Effector memory CD8-positive, alpha-beta T cell (primary cell): ENCODE results near the gene ACACA.

Experiments used
- ATAC-seq: fragments of 150-1000 bp; cut with Tn5 transposase; replicated peaks from 2 replicates; pipeline ENCODE4 v1.10.0; 2021; ENCODE audit warnings: mild to moderate bottlenecking, moderate library complexity
- DNase-seq, 3 experiments: peaks; one replicate each; pipeline ENCODE4 v3.0.0; 2021
- H3K27ac Mint-ChIP-seq, 2 donors: one replicate each; pipeline ENCODE4 v1.8.0; 2022; ENCODE audit warnings: mild to moderate bottlenecking in 2 of 2, mixed read lengths in 2 of 2, moderate library complexity in 2 of 2
- H3K27me3 Mint-ChIP-seq, 2 donors: one replicate each; pipeline ENCODE4 v1.8.0; 2022; ENCODE audit warnings: mixed read lengths in 2 of 2
- H3K36me3 Mint-ChIP-seq: one replicate; pipeline ENCODE4 v1.8.0; 2022; ENCODE audit warnings: mild to moderate bottlenecking, moderate library complexity, mixed read lengths; ENCODE audit not compliant: insufficient read depth
- H3K4me1 Mint-ChIP-seq, 2 donors: one replicate each; pipeline ENCODE4 v1.8.0; 2022; ENCODE audit warnings: low read depth in 2 of 2, mixed read lengths in 2 of 2
- H3K4me3 Mint-ChIP-seq, 2 donors: one replicate each; pipeline ENCODE4 v1.8.0; 2022; ENCODE audit warnings: mild to moderate bottlenecking in 2 of 2, mixed read lengths in 2 of 2, moderate library complexity in 2 of 2
- H3K9me3 Mint-ChIP-seq, 2 donors: one replicate each; pipeline ENCODE4 v1.8.0; 2022; ENCODE audit warnings: mixed read lengths in 2 of 2

ACACA gene

DNA sequence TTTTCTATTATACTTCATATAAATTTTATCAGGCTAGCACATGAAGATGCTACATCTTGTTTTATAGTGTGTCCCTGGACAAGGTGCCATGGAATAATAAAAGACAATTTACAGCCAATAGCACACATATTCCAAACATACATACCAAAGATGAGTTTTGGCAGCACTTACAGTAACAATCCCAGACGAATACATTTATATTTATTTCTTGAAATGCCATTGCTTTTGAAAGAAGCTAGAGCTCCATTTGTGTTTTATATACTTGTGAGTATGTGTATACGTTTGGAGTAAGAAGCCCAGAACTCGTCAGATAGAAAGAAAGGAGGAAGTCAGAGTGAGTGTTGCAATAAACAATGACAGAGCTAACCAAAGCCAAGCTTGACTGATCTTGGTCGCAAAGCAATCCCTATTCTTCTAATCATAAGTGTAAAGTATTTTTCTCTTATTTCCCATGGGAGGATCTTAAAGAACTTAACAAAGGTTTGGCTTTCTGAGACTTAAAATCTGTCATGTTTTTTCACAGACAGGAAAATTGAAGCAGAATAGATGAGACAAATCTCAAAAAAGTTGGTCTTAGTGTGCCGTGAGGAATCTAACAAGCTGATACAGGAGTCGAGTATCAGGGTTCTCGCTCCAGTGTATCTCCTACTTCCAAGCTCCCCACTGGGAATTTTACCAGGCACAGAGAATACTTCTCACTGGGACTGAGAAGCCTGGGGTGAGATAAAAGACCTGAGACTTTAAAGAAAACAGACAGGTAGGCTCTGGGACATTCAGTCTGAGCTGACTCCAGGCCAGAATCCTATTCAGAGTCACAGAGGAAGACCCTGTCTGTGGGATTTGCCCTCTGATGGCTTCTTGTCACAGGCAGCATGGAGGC lies 282.5 kb downstream of the ACACA start:
- Mint-ChIP-seq H3K4me3 (no peak overlapping the region), H3K27ac (no peak overlapping the region), H3K36me3 (peaks cover 10% of the 10 kb centered on the region), H3K27me3 (no peaks in the 10 kb centered on the region), H3K9me3 (no peaks in the 10 kb centered on the region), H3K4me1 (no peaks in the 10 kb centered on the region)
- DNase-seq (no peak), ATAC-seq (no peak)

DNA sequence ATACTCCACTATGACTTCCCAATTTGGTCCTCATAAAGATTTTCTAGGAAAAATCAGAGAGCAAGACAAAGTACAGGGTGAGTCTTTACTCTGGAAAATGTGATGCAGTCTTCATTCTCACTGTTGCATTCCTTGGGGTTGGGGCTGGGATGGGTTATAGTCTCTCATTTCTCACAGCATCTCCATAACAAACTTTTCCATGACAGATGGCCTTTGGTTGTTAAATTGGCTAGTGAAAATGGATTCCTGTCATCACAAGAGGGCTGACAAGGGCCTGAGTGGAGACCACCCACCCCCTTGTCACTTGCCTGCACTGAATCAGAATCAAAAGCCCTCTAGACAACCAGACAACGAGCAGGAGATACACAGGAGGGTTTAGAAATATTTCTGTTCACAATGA lies 283.2 kb downstream of the ACACA start:
- H3K9me3 Mint-ChIP-seq = no peaks in the 10 kb centered on the region
- DNase-seq (no peak), ATAC-seq (no peak)
- H3K4me1 Mint-ChIP-seq = no peaks in the 10 kb centered on the region
- H3K36me3 Mint-ChIP-seq = peaks cover 10% of the 10 kb centered on the region
- no peaks in the 10 kb centered on the region for H3K27me3 Mint-ChIP-seq
- H3K4me3 Mint-ChIP-seq = no peak overlapping the region
- H3K27ac Mint-ChIP-seq = no peak overlapping the region

DNA sequence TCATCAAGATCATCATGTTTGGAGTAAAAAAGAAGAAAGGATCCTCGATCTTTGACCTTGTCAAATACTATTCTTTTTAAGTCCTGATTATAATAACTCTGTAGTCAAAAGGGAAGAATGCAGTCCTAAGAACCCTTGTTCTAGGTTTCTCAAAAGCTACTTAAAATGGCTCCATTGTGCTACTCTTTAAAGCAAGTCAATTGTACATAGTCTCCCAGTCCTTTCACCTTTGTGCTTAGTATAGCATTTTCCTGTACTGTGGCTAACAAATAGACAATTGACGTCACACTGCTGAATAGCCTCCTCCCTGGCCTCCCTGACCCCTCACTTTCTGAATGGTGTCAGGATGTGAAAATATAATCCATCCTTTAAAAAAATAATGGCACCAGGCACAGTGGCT lies 285.0 kb downstream of the ACACA start:
- H3K9me3 Mint-ChIP-seq = no peaks in the 10 kb centered on the region
- no peaks in the 10 kb centered on the region for H3K27me3 Mint-ChIP-seq
- DNase-seq (no peak), ATAC-seq (no peak)
- H3K27ac Mint-ChIP-seq = no peak overlapping the region
- peaks cover 5% of the 10 kb centered on the region for H3K36me3 Mint-ChIP-seq
- no peak overlapping the region for H3K4me3 Mint-ChIP-seq
- no peaks in the 10 kb centered on the region for H3K4me1 Mint-ChIP-seq

DNA sequence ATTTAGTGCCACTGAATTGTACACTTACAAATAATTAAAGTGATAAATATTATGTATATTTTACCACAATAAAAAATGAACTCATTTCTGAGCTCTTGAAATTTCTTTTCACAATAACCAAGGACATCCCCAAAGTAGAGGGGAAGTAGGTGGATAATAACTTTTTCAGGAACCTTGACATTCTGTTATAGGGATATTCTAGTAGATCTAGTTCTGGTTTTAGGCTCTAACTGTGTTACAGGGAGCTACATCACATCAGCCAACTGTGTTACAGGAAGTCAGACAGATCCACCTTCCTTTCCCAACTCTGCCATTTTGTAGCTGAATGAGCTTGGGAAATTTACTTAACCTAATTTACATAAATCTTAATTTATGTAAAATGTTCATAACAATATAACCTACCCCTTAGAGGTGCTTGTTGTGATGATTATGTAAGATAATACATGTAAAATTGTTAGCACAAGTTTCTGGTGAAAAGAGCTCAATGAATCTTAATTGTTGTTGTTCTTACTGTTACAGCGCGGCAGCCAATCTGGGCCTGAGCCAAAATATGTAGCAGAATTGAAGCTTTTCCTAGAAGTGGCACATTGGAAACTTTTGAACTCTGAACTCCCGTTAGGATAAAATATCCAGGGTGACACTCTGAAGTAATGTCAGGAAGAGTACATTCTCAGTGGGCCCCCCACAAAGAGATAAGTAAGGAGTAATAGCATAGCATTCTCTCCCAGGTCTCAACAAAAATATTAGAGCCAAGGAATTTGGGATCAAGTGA lies 288.1 kb downstream of the ACACA start:
- no peaks in the 10 kb centered on the region for H3K4me1 Mint-ChIP-seq

DNA sequence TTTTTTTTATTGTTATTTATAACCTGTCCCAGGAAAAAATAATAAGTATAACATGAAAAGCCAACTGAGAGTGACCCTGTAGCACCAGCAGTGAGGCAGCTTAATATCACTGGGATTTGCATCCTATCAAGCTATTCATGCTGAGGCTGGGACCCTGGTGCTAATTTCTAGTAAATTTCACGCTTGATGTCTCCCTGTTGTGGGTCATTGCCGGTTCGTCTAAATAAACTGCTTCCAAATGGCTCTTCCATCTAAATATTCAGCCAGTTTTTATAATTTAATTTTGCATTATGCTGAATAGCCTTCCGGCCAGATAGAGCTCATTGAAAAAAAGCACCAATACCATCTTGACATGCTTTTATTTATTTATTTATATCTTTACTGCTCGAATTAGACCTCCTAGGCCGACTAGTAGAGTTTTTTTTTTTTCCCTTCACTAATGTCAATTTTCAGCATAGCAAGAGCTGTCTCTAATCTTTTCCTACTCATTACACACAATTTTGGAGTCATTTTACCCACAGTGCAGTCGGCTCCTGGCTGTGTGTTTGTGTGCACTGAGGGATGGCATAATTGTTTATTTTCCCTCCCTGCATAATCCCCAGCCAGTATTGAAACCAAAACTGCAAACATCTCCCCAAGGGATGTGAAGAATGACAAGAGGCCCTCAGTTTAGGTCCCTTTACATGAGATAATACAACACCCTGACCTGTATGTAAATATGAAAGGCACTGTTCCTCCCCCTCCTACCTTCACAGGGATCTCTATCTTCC lies 289.1 kb downstream of the ACACA start:
- no peaks in the 10 kb centered on the region for H3K27me3 Mint-ChIP-seq
- H3K36me3 Mint-ChIP-seq = peaks cover 5% of the 10 kb centered on the region
- H3K4me1 Mint-ChIP-seq = no peaks in the 10 kb centered on the region
- no peaks in the 10 kb centered on the region for H3K9me3 Mint-ChIP-seq
- no peak for DNase-seq
- H3K27ac Mint-ChIP-seq = no peak overlapping the region
- ATAC-seq = no peak
- no peak overlapping the region for H3K4me3 Mint-ChIP-seq

More for the DNA sequence above, 288.1 kb downstream of the ACACA start:
- Mint-ChIP-seq H3K9me3 (no peaks in the 10 kb centered on the region), H3K4me3 (no peak overlapping the region), H3K27ac (peak overlapping the region in 1 of 2 donors; percentile 28), H3K36me3 (peaks cover 5% of the 10 kb centered on the region), H3K27me3 (no peaks in the 10 kb centered on the region)
- no peak for ATAC-seq
- no peak for DNase-seq

DNA sequence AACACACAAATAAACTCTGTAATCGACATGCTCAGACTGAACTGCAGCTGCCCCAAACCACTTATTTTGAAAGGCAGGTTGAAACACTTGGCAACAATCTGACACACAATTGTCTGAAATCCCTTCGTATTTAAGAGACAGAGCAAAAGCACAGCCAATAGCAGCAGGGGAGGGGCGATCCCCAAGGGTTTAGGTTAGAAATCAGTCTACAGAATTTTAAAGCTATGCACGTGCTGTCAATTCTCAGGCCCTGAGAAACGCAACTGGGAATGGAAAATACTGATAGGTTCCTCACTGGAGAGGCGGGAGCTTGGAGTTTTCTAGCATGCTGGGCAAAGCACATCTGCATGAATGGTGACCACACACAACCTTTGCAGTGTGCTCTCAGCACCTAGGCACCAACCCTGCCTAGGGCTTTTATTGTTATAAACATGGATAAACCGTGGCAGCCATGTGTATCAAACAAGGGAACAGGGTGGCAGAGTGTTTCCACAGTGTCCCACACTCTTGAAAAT lies 289.9 kb downstream of the ACACA start:
- Mint-ChIP-seq H3K27ac (peak overlapping the region in 1 of 2 donors; percentile 10), H3K36me3 (peaks cover 5% of the 10 kb centered on the region), H3K27me3 (no peaks in the 10 kb centered on the region), H3K9me3 (no peaks in the 10 kb centered on the region), H3K4me1 (no peaks in the 10 kb centered on the region), H3K4me3 (no peak overlapping the region)
- no peak for DNase-seq
- no peak for ATAC-seq

DNA sequence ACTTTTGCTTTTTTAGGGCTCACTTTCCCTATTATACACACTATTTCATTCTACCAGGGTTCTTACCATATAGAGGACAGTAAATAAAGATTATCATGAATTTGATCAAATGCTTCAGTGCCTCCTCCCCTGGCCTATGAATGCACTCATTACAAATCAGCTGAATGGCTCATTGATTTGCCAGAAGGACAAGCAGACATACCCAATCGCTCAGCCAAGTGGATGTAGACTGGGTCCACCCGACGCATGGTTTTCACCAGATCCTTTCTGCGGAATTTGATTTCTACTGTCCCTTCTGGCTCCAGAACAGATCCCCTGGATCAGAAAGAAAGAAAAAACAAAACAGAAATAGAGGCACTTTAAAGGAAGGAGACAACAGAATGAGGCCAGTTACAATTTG lies 295.3 kb downstream of the ACACA start:
- Mint-ChIP-seq H3K27me3 (no peaks in the 10 kb centered on the region), H3K4me1 (no peaks in the 10 kb centered on the region), H3K36me3 (peaks cover 10% of the 10 kb centered on the region), H3K27ac (no peak overlapping the region), H3K9me3 (no peaks in the 10 kb centered on the region), H3K4me3 (no peak overlapping the region)
- DNase-seq = no peak
- ATAC-seq = no peak

DNA sequence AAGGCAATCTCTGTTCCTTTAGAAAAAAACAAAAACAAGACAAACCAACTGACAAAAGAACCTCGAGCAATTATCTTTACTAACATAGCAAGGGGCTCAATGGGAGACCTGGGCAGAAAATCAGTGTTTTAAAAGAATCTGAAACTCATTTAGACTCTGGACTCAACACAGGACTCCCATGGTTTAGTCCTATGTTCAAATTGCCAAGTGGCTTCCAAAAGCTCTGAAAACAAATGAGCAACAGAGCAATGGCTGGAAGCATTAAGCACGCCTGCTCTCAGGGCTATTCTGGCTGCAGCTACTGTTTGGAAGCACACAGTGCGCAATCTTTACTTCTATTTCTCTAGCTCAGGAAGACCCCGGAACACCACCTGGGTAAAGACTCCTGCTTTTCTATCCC lies 295.9 kb downstream of the ACACA start:
- H3K9me3 Mint-ChIP-seq = no peaks in the 10 kb centered on the region
- no peak overlapping the region for H3K27ac Mint-ChIP-seq
- H3K36me3 Mint-ChIP-seq = peaks cover 10% of the 10 kb centered on the region
- H3K4me1 Mint-ChIP-seq = no peaks in the 10 kb centered on the region
- ATAC-seq = no peak
- H3K4me3 Mint-ChIP-seq = no peak overlapping the region
- no peaks in the 10 kb centered on the region for H3K27me3 Mint-ChIP-seq
- DNase-seq = no peak

DNA sequence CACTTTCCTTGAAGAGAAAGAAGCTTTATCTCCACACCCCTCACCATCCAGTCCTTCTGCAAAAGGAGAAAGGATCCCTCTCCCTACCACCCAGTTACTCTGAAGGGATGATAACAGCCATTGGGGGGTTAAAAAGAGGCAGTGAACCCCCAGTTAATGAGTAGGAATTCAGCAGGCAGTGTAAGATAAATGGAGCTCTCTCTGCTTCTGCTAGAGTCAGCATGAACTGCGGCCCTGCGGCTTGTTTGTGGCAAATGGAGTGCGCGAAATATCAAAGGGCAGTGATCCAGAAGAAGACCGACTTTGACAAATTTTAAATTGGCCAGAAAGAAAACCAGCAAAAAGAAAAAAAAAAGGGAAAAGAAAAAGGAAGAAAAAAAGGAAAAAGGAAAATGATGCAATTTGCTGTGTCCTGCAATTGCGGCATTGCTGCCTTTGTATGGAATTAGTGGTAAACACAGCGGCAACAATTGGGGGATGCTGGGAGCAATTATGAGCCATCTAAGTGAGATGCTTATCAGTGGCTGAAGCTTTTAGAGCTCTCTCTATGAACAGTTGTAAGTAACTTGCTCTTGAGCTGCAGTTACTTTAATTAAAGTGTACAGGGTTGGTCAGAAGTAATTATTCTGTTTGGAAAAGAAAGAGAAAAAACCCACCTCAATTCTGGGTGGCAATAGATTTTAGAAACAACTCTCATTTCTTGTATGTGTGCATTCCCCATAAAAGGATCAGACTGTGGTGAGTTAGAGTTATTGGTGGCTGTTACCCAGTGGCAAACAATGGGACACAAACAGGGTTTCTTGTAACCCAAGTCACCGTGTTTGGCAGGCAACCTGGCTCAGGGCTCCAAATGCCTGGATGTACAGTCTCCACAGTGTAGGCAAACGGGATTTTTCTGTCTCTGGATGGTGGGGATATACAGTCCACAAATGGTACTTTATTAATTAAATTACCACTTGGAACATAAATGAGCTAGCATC lies 296.6 kb downstream of the ACACA start:
- DNase-seq (no peak), ATAC-seq (no peak)
- Mint-ChIP-seq H3K27ac (peak overlapping the region in 1 of 2 donors; percentile 46), H3K4me1 (no peaks in the 10 kb centered on the region), H3K9me3 (no peaks in the 10 kb centered on the region), H3K36me3 (peaks cover 10% of the 10 kb centered on the region), H3K27me3 (no peaks in the 10 kb centered on the region), H3K4me3 (no peak overlapping the region)

DNA sequence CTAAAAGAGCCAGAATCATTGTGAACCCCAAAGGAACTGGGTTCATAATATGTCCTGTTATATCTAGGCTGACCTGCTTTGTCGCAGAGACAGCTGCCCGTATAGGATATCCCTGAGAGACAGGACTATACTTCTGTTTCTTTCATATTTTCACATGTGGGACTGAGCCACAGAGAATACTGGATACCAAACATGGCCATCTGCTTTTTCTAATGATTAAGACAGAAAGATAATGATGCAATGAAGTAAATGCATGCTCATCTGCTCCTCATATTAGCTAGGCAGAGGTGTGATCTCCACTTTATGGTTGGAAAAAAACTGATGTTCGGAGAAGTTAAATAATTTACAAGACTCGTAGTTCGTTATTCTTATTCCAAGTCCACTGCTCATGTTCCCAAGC lies 297.5 kb downstream of the ACACA start:
- no peak for DNase-seq
- no peak for ATAC-seq
- no peak overlapping the region for H3K4me3 Mint-ChIP-seq
- H3K27me3 Mint-ChIP-seq = no peaks in the 10 kb centered on the region
- H3K27ac Mint-ChIP-seq = peak overlapping the region in 1 of 2 donors; percentile 49
- no peaks in the 10 kb centered on the region for H3K9me3 Mint-ChIP-seq
- H3K4me1 Mint-ChIP-seq = no peaks in the 10 kb centered on the region
- H3K36me3 Mint-ChIP-seq = peaks cover 12% of the 10 kb centered on the region

DNA sequence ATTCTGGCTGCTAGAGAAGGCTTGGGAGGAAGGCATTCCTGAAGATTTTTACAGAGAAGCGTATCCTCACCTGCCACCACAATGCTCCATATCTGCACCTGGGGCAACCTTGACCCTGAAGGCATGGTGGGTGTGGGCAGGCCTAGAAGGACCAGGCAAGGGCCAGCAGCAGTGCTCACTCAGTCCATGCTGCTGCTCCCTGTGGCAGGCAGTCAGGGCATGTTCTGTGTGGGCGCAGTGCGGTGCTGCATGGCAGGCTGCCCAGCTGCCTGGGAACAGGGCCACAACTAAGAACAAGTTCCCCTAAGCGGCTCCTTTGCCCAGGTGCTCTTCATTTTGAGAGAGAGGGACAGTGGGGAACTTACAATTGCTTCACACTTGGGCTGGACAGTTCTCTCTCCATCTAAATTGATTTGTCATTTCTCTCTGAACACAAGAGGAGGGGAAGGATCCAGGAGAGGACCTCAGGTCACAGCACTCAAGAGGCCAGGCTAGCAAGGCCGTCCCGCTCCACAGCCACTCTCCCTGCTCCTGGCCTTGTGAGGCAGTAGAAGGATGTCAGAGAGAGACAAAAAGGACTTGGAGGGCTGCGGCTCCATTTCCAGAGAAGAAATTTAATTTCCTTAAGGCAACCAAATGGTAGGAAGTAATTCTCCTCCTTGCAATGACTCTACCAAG lies 299.1 kb downstream of the ACACA start:
- no peak for DNase-seq
- H3K9me3 Mint-ChIP-seq = no peaks in the 10 kb centered on the region
- H3K4me1 Mint-ChIP-seq = no peaks in the 10 kb centered on the region
- H3K36me3 Mint-ChIP-seq = peaks cover 12% of the 10 kb centered on the region
- no peaks in the 10 kb centered on the region for H3K27me3 Mint-ChIP-seq
- H3K4me3 Mint-ChIP-seq = no peak overlapping the region
- H3K27ac Mint-ChIP-seq = no peak overlapping the region
- no peak for ATAC-seq

DNA sequence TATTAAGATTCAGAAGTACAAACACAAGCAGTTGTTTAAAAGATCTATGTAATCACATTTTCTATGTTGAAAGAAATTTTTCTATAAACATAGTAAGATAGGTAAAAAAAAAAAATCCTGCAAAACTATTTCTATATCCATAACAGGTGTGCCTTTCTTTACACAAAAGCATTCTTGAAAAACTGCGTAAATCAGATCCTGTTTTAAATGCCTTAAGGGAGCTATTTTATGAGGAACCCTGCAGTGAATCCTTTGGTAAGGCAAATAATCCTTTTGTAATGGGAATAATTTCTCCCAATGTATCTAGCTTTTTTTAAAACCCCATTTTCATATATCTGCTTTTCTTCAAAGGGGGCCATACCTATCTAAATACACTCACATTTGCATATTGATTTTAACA lies 300.6 kb downstream of the ACACA start:
- no peak for ATAC-seq
- no peak overlapping the region for H3K4me3 Mint-ChIP-seq
- H3K27me3 Mint-ChIP-seq = no peaks in the 10 kb centered on the region
- no peaks in the 10 kb centered on the region for H3K9me3 Mint-ChIP-seq
- peak overlapping the region in 1 of 2 donors; percentile 29 for H3K27ac Mint-ChIP-seq
- peaks cover 12% of the 10 kb centered on the region for H3K36me3 Mint-ChIP-seq
- H3K4me1 Mint-ChIP-seq = no peaks in the 10 kb centered on the region
- DNase-seq = no peak
